SU-DHL-6 (cell line): Measurements from ENCODE around the gene POLRMT.
"Not testable (repeated sequence)": the region's sequence is repeated elsewhere in the genome, so short reads cannot be mapped to it uniquely, and the experiment has no call there.

Experiments used
- H2AFZ ChIP-seq: fragments of 200-600 bp; sonication (generic); 2 replicates; pipeline ENCODE4 v1.6.1; 2014; ENCODE audit warnings: low read depth, mild to moderate bottlenecking, moderate library complexity, mixed read lengths, antibody characterized with exemption, low read length; ENCODE audit not compliant: severe bottlenecking
- H3F3A ChIP-seq: fragments of 200-600 bp; shearing (Covaris generic); 2 replicates; pipeline ENCODE4 v1.6.0; 2016; ENCODE audit warnings: antibody characterized with exemption, mild to moderate bottlenecking; ENCODE audit not compliant: insufficient read depth
- H3K27ac ChIP-seq: fragments of 200-600 bp; sonication (generic); 2 replicates; pipeline ENCODE4 v1.5.1; 2016; ENCODE audit warnings: low read depth, mild to moderate bottlenecking, low read length, moderate library complexity, mixed read lengths
- H3K27me3 ChIP-seq: fragments of 200-600 bp; sonication (generic), shearing (Covaris generic); 2 replicates; pipeline ENCODE4 v1.6.0; 2014; ENCODE audit warnings: mild to moderate bottlenecking, low read length
- H3K36me3 ChIP-seq: fragments of 200-600 bp; sonication (generic); 2 replicates; pipeline ENCODE4 v1.6.1; 2014; ENCODE audit warnings: mild to moderate bottlenecking, low read length, mixed read lengths
- H3K4me2 ChIP-seq: fragments of 300-600, 200-600 bp; shearing (Covaris generic), sonication (generic); 2 replicates; pipeline ENCODE4 v1.6.0; 2014; ENCODE audit warnings: low read length, low read depth, mild to moderate bottlenecking; ENCODE audit not compliant: poor library complexity, severe bottlenecking
- H3K4me3 ChIP-seq: fragments of 200-600 bp; sonication (generic); 2 replicates; pipeline ENCODE4 v1.5.1; 2014; ENCODE audit warnings: antibody characterized with exemption, low read length, mild to moderate bottlenecking, mixed read lengths; ENCODE audit not compliant: insufficient read depth, poor library complexity, severe bottlenecking
- H3K79me2 ChIP-seq: fragments of 200-600 bp; sonication (generic); 2 replicates; pipeline ENCODE4 v1.6.1; 2014; ENCODE audit warnings: mild to moderate bottlenecking, low read length, moderate library complexity; ENCODE audit not compliant: insufficient read depth
- H3K9ac ChIP-seq: fragments of 200-600 bp; sonication (generic); 2 replicates; pipeline ENCODE4 v1.7.0; 2014; ENCODE audit warnings: mild to moderate bottlenecking, low read length
- H3K9me2 ChIP-seq: fragments of 200-600 bp; sonication (generic); replicated peaks from 2 replicates; pipeline ENCODE4 v1.6.1; 2014; ENCODE audit warnings: low read length; ENCODE audit not compliant: insufficient read depth
- H3K9me3 ChIP-seq: fragments of 200-600 bp; sonication (generic); 2 replicates; pipeline ENCODE4 v1.6.1; 2014; ENCODE audit warnings: low read length, mixed read lengths; ENCODE audit not compliant: insufficient read depth
- H4K20me1 ChIP-seq: fragments of 200-600 bp; sonication (generic); 2 replicates; pipeline ENCODE4 v1.6.1; 2014; ENCODE audit warnings: low read depth, mild to moderate bottlenecking, antibody characterized with exemption, low read length, moderate library complexity, mixed read lengths
- CTCF ChIP-seq: fragments of 200-600 bp; sonication (generic); IDR thresholded peaks from one replicate; pipeline ENCODE4 v1.5.1; 2017; ENCODE audit warnings: antibody characterized with exemption, mild to moderate bottlenecking, low read length, moderate library complexity; ENCODE audit not compliant: insufficient read depth, poor library complexity, severe bottlenecking
- EZH2phosphoT487 ChIP-seq: fragments of 200-600 bp; sonication (generic), shearing (Covaris generic); conservative IDR thresholded peaks from 2 replicates; pipeline ENCODE4 v1.6.1; 2018; ENCODE audit warnings: mild to moderate bottlenecking, antibody characterized with exemption, low read length, moderate library complexity, mixed read lengths

Gene POLRMT

DNA sequence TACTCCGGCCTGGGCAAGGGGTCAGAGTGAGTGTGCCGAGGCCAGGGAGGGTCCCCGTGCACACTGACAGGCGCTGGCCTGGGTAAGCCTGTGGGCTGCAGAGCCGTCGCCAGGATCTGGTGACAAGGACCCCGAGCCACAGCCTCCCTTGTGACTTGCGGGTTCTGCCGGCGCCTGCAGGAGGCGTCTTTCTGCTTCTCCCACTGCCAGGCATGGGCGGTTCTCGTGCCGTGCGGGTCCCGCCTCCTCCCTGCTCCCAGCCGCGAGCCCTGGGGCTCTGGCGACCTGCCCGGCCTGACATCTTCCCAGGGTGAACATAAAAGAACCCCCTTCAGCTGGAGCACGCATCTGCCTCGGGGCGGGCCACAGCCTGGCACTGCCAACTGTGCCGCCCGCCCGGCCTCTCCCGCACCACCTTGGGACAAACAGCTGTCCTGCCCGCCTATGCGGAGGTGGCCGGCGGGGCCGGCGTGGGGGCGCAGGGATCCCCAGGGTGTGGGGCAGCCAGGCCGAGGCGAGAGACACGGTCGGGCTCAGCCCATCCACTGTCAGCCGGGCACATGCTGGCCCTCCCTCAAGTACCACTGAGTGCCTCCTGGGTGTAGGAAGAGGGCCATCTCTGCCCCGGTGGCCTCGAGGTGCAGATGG, 45.1 kb downstream of the POLRMT start:
- Histone ChIP-seq H3K27me3 (no peaks in the 10 kb centered on the region), H3K9ac (no peak overlapping the region), H3K79me2 (no peaks in the 10 kb centered on the region), H3K27ac (no peak overlapping the region), H3F3A (no peaks in the 10 kb centered on the region), H3K9me3 (no peaks in the 10 kb centered on the region), H3K36me3 (no peaks in the 10 kb centered on the region), H3K4me3 (no peak overlapping the region), H3K9me2 (no peaks in the 10 kb centered on the region), H4K20me1 (no peaks in the 10 kb centered on the region; the same call in 1 of the 2 replicates), H2AFZ (no peak overlapping the region), H3K4me2 (no peak overlapping the region)
- TF ChIP-seq CTCF (no peak), EZH2phosphoT487 (no peak)

- no peaks in the 10 kb centered on the region for H3K27me3 ChIP-seq
- no peak overlapping the region for H3K4me3 ChIP-seq
- no peaks in the 10 kb centered on the region; the same call in 1 of the 2 replicates for H4K20me1 ChIP-seq
- no peaks in the 10 kb centered on the region for H3F3A ChIP-seq
- H3K9me2 ChIP-seq: no peaks in the 10 kb centered on the region
- no peak overlapping the region for H3K4me2 ChIP-seq
- no peak overlapping the region for H3K27ac ChIP-seq
- no peak for TF ChIP-seq EZH2phosphoT487
- TF ChIP-seq CTCF: no peak
- H3K79me2 ChIP-seq: no peaks in the 10 kb centered on the region
- H3K9ac ChIP-seq: no peak overlapping the region
- no peaks in the 10 kb centered on the region for H3K9me3 ChIP-seq
- no peak overlapping the region for H2AFZ ChIP-seq
- H3K36me3 ChIP-seq: no peaks in the 10 kb centered on the region
Observed at GRCh38 chr19:585551-586110, 47.7 kb downstream of the POLRMT start.

GRCh38 chr19:585146-585545, 48.2 kb downstream of the POLRMT start:
- not testable (repeated sequence) for H3K4me2 ChIP-seq, H3K79me2 ChIP-seq, H3K4me3 ChIP-seq, H3K36me3 ChIP-seq, H3K27me3 ChIP-seq, H4K20me1 ChIP-seq, H3K9ac ChIP-seq, H3K27ac ChIP-seq, H3K9me2 ChIP-seq, H3K9me3 ChIP-seq, H3F3A ChIP-seq, H2AFZ ChIP-seq

- Histone ChIP-seq H3K9me3 (no peaks in the 10 kb centered on the region), H2AFZ (no peak overlapping the region), H3F3A (no peaks in the 10 kb centered on the region), H3K4me3 (no peak overlapping the region), H3K27ac (no peak overlapping the region), H3K4me2 (no peak overlapping the region), H3K9me2 (no peaks in the 10 kb centered on the region), H3K36me3 (no peaks in the 10 kb centered on the region), H3K79me2 (peaks cover 1% of the 10 kb centered on the region; the same call in 1 of the 2 replicates), H4K20me1 (no peaks in the 10 kb centered on the region; the same call in 1 of the 2 replicates), H3K9ac (no peak overlapping the region), H3K27me3 (no peaks in the 10 kb centered on the region)
- TF ChIP-seq CTCF (peak; percentile 85), EZH2phosphoT487 (no peak)
Observed at GRCh38 chr19:584240-585001, 48.9 kb downstream of the POLRMT start.
